Lung microvascular endothelial cell (primary cell): ENCODE data around the gene ELK4. TPM values are rescaled to one million over a fixed set of nuclear protein-coding genes. Genes with fewer than 3 reads are reported as not detected.
A peak's percentile ranks its signal among the peaks of the same experiment; 100 is the strongest.

Experiments used
- DNase-seq, 2 donors: peaks; one replicate each; pipeline versions ENCODE4 v3.0.0 to v3.0.0-alpha.2; 2010; ENCODE audit warnings: low read depth in 2 of 2
- total RNA-seq: library from RNA; depleted of rRNA; stranded (reverse); fragments of >200 nt; gene quantifications from 2 replicates; pipeline ENCODE4 v1.2.1, GENCODE V29; 2014

Gene ELK4
- total RNA-seq, 1 donor from 2014 or later = 27.0 TPM

DNA sequence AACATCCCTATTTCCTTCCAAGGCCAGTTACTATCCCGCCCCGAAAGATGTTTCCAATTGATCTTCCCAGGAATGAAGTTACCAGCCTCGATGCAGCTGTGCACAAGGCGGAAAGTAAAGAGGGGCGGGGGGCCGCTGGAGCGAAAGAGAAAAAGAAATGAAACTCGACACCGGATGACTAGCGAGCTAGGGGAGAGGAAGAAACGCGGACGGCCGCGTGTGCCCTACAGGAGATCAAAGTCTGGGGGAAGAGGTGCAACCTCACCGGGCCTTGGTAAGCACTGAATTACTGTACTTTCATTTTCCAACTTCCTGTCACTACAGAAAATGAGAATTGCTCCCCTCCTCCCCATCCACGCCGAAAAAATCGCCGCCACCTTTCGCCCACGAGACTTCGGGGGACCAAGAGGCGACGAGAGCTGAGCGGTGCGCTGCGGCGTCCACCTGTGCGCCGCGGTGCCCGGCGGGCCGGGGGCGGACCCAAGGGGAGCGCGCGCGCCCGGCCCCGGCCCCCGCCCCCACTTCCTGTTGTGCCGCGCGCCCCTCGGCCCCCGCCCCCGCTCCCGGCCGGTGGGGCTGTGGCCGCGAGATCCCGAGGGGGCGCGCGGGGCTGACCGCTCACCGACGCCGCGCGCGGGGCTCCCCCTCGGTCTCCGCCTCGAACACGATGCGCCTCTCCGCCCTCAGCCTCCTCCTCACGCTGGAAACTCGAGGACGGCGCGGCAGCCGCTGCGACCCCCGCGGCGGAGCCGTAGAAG is 622 bp downstream of the ELK4 start:
- DNase-seq = peak; percentile 81 to 92

DNA sequence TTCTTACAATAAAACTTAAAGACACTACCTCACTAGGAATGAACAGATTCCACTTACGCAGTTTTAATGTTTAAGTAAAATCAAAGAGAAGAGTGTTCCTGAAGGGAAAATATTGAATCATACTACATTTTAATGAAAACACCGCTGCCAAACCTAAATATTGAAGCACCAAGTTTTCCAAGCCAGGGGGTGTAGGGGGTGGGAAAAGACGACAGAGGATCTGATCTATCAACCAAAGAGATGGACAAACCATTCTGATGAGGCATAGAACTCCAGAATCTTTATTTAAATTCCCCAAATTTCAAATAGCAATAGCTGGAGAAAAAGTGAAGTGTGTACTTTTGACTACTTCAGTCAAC is 1.2 kb downstream of the ELK4 start:
- no peak for DNase-seq

DNA sequence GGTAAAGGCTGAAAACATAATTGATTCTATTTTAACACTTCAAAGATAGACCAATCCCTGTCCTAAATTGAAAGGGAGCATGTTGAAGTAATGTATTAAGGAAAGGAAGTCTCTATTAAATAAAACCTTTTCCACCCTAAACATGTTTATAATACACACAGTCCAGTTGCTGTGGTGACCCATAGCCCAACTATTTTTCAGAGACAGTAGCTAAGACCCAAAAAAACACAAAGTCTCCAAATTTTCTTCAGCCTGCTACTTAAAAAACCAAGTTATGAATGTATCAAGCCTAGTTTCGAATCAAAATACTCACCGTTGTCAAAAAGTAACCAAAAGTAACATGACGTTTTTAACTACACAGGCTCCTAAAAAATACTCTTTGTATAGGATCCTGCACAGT is 1.6 kb downstream of the ELK4 start:
- DNase-seq = peak; percentile 76 to 81

DNA sequence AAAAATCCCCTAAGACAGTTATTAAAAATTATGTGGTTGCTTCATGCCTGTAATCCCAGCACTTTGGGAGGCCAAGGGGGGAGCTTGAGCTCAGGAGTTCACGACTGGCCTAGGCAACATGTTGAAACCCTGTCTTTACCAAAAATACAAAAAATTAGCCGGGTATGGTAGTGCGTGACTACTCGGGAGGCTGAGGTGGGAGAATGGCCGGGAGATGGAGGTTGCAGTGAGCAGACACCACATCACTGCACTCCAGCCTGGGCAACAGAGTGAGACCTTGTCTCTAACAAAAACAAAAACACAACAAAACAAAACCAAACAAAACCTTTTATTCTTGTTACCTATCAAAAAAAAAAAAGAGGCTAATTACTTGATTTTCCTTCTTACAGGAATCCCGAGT is 2.1 kb downstream of the ELK4 start:
- DNase-seq = peak; percentile 19 to 48

DNA sequence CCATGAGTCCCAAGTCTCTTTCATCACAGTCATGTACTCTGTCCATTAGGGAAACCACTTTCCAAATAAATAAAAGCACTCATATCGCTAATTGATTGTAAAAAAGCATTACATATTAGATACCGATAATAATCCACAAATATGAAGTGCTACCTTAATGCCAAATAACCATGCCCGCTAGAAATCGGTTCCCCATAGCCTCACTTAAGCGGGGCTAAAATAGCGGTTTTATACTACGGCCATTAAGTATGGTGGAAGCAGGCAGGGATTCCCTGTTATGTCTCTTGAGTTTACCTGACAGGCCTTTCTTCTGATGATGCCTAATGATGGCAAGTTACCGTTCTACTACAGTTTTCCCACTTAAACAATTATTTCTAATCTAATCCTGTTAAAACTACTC is 3.9 kb downstream of the ELK4 start:
- DNase-seq = no peak

DNA sequence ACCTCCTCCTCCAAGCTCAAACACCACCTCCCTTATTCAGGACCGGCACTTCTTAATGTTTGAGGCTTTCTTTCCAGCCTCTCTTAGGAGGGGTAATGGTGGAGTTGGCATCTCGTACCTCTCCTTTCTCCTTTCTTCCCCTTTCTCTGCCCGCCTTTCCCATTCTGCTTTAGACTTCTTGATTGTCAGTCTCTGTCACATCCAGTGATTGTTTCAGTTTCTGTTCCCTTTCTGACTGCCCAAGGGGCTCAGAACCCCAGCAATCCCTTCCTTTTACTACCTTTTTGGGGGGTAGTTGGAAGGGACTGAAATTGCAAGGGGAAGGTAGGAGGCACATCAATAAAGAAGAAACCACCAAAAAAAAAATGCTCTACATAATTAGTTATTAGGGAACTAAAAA is 5.6 kb downstream of the ELK4 start:
- DNase-seq = no peak

DNA sequence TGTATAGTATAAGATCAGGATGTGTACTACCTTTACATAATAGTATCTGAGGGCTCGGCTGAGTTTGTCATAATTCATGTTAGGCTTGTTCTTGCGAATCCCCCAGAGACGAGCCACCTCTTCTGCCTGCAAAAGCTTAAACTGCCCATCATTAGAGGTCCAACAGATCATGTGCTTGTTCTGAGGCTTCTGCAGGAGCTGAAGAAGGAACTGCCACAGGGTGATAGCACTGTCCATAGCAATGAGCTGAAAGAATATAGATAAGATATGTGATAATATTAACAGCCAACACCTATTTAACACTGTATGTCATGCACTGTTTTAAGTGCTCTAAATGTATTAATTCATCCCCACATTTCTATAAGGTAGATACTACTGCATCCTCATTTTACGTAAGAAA is 8.2 kb downstream of the ELK4 start:
- DNase-seq = no peak

DNA sequence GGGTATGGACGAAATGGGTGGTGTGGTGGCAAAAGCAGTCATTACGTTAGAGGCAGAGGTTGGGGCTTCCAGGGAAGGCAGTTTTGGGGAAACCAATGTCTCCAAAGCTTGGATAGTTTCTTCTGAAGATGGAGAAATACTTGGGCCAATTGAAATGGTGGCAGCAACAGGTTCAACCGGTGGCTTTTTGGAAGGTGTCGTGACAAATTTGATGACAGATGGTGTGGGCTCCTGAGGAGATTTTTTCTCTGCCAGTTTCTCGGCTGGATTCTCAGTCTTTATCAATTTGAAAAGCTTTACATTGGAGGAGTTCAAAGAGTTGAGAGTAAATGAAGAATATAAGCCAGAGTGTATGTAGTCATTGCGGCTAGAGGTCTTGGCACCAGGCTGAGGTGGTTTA is 11.5 kb downstream of the ELK4 start:
- no peak for DNase-seq

DNA sequence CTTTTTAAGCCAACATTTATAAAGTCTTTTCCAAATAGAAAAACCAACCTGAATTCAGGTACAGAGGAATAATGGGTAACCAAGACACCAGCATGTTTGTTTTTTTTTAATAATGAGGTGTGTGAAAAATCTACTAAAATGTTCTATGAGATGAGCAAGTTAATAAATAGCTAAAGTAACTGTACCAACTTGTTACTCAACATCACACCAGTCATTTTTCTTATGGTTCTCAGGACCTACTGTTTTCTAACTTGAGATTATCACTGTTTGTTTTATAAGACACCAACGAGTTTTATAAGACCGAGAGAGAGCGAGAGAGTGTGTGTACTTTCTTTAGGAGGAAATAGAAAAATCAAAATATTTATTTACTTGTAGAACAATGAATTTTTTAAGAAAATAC is 12.4 kb downstream of the ELK4 start:
- DNase-seq = no peak

DNA sequence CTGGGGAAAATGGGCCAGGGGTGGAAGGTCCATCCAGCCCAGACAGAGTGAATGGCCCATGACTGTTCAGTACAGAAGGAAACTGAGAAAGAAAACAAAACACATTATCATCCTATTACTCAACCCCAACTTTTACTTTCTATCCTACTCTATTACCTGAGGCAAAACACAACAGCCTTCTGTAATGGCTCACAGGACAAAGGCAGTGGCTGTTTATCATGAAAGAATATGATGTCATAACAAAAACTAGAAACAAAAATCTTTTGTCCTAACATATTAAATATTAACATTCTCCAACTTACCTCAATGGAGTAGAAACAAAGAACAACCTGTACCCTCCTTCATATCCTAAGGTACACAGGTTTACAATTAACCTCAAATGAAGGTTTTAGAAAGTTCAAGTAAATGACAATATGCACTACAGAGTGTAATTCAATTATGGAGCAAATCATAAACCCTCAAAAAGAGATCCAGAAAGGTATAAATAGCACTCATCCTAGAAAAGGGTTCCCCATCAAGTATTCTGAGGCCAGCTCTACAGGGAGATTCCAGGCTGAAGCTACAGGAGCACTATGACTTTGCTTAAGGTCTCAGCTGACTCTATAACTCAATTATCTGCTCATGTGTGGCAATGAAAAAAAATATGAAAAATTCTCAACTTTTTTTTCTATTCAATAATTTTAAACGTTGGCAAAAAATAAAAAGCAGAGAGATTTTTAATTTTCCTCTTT is 15.1 kb downstream of the ELK4 start:
- no peak for DNase-seq

DNA sequence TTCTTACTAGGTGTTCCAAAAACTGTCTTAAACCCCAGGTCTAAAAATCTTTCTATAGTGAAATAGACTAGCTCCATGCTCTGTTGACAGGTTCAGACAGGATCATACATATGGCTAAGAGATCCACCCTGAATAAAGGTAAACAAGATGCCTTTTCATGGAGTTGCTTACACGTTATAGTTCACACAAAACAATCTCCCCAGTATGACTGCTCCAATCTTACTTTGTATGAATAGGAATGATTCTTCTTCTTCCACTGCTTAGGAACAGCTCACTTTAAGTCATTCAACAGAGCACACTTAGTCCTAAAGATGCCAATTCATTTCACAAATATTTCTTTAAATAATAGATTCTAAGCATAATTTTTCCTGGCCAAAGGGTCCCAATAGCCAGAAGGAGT is 16.0 kb downstream of the ELK4 start:
- no peak for DNase-seq

DNA sequence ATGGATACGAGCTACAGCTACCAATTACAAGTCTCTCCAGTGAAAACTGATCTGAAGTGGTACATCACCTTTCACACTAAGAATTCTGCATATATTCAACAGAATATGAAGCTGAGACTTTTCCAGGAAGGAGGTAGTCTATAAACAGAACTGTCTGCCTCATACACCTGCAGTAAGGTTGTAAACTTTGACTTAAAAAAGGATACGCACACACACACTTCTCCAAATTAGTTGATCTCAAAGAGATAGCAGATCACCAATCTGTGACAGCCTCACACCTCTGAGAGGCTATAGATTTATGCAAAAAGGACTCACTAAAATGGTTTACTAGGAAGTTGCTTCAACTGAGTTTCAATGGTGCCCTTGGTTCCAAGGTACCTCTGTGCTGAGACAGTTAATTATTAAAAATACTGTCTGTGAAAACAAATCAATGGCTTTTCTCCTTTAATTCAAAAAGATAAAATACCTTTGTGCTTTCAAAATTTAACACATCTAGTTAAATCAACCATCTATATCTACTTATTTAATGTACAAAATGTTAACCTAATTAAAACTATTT is 17.9 kb downstream of the ELK4 start:
- no peak for DNase-seq

DNA sequence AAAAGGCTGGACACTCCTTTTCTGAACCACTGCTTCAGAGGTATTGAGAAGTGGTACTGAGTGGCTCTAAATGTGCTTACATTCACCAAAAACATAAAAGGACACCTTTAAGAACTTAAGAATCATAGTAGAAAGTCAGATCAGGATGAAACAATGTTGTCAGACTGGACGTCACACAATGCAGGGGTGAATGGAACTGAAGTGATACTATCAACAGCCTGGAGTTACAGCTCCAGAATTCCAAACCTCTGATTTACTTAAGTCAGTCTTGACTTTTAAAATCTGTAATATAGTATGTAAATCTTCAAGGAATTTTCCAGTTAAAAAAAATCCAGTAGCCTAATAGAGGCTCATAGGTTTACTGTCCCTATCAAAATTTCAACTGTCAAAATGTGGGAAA is 19.3 kb downstream of the ELK4 start:
- DNase-seq = no peak

DNA sequence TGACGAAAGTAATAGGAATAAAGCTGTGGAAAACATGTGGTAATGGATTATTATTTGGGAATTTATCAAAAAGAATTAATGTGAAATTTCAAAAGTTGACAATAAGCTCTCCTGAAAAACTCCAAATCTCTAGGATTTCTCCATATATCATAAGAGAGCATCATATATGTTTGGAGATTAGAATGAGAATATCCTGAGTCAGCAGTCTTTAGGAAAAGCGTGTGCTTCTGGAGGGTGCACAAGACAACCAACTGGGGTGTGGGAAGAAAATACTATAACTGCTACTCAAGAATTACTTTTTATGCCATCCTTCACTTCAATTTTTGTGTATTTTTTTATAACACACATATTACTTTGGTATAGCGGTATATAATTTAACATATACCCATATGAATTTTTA is 19.7 kb downstream of the ELK4 start:
- DNase-seq = no peak

DNA sequence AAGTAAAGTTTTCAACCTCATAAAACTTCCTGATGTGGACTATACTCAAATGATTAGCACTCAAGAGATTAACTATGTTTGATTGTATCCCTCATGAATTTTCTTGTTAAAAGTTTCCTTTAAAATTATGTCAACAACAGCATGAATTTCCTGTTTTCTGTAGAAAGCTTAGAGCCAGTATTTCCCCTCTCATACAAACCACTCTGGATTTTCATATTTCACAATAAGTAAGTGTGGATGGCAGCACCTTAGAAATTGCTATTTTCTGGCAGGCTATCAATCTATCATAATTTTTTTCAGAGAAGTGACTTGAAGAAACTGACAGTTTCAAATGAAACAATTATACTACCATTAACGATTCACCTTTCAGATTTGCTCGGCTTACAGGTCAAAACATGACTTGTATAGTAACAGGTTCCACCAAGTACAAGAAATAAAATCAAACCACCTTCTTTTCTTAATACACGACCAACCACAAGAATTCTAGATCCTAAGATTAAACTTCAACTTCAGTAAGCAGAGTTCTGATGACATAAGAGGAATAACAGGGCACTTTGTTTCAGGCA is 20.8 kb downstream of the ELK4 start:
- DNase-seq = peak in 1 of 2 donors; percentile 21

DNA sequence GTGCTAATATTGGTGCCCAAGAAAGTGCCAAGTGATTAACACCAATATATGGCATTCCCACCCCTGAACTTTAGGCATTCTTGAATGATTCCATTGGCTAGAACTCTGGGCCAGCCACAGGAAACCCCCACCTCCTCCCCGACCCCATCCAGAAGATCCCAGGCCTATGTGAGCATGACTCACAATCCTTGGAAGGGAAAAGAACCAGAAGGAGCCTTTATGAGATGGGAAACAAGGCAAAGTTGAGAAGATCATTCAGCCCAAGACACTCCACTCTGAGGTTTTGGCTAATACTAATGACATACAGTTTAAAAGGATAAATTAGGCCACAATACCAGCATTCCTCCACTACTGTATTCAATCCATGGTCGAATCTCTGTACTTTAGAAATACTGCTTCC is 21.8 kb downstream of the ELK4 start:
- DNase-seq = peak in 1 of 2 donors; percentile 85

DNA sequence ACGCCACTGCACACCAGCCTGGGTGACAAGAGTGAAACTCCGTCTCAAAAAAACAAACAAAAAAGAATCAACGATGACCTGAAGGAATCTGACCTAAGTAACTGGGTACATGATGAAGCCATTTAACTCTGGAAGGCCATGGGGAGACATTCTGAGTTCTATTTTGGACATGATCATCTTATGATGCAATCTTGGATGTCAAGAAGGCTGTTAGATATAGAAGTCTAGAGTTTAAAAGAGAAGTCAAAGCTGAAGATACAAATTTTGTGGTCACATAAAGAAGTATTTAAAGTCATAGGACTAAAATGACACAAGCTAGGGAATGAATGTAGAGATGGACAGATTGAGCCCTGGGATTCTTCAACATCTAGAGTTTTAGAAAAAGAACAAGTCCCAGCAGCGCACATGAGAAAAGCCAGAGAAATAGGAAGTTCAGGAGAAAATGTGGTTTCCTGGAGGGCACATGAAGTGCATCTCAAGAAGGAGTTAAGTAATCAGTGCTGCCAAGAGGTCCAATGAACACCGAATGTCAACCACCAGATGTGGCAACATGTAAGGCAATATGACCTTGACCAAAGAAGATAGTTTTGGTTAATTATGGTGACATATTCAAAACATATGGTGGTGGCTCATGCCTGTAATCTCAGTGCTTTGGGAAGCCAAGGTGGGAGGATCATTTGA is 26.8 kb downstream of the ELK4 start:
- peak in 1 of 2 donors; percentile 30 for DNase-seq

DNA sequence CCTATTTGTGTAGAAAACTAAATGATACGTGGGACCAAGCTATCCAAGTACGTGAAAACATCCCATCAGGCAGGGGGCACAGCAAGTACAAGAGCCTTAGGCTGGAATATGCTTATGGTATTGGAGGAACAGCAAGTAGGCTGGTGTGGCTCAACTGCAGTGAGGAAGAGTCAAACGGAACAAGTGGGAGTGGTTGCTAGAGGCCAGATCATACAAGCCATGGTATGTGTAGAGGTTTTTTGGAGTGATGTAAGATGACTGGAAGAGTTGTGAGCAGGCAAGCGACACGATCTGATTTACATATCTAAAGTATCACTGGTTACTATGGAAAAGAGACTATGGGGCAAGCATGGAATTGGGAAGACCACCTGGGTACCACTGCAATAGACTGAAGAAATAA is 27.8 kb downstream of the ELK4 start:
- DNase-seq = no peak

DNA sequence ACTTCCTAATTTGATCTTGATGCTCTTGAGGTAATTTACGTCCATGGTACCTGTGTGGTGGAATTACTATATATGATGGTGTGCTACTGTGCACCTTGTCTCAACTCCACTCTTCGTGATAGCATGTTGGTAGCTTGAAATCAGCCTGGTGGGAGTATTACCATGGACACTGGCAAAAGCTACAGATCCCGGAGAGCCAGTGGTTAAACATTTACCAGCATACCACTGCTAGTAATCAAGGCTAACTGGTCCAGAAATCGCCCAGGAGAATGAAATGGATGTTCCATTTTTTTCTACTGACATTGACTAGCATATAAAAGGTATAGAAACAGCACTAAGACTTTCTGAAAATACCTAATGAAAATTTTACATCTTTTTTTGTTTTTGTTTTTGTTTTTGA is 30.6 kb downstream of the ELK4 start:
- no peak for DNase-seq

DNA sequence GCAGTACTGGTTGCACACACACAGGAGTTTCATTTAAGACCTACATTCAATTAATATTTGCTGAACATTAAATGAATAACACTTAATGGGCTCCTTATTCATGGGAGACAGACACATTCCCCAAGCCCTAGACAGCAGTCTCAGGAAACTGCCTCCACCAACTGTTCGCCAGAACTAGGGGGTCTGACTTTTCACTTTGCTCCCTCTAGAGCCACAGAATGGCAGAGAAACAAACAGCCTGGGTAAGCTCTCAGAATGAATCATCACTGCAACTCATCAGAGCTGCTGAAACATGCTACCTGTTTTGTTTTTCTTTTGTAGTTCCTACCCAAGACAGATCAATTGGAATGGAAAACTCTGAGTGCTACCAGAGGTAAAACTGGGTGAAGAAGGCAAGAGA is 31.7 kb downstream of the ELK4 start:
- DNase-seq = peak; percentile 80 to 86

DNA sequence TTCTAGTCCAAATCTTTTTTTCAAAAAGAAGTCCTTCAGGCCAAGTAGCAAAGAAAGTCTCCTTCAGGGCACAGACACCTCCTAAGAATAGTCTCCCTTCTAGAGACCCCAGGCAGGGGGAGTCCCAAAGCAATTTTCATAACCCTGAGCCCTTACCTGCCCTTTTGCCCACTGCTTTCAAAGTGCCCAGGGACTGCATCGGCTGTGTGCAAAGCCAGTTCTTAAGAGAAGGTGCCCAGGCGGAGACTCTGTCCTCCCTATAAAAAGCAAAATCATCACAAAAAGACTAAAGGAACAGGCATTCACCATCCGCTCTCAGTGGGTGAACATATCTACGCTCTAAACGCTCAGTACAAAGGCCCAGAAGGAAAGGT is 32.2 kb downstream of the ELK4 start:
- peak in 1 of 2 donors; percentile 47 for DNase-seq
